GM23248 (cell line): Measurements from ENCODE around the gene NUTM2A.
"Not testable (repeated sequence)": the region's sequence is repeated elsewhere in the genome, so short reads cannot be mapped to it uniquely, and the experiment has no call there.

Source experiments
- EZH2 ChIP-seq: fragments of 200-600 bp; sonication (generic); IDR thresholded peaks from 2 replicates; pipeline ENCODE4 v1.6.1; 2018; ENCODE audit warnings: antibody characterized with exemption, mild to moderate bottlenecking; ENCODE audit not compliant: insufficient read depth, poor library complexity, severe bottlenecking
- EZH2phosphoT487 ChIP-seq: fragments of 200-600 bp; sonication (generic); IDR thresholded peaks from 2 replicates; pipeline ENCODE4 v1.6.1; 2018; ENCODE audit warnings: antibody characterized with exemption, moderate library complexity, mild to moderate bottlenecking, low read depth; ENCODE audit not compliant: insufficient read depth

GRCh38 chr10:87225148-87225547, at the start of gene NUTM2A:
- TF ChIP-seq EZH2phosphoT487, EZH2: not testable (repeated sequence)
